ENCODE measurements around the gene APLP2.

The APLP2 gene

GRCh38 chr11:130118636-130119387, 49.1 kb downstream of the APLP2 start:
- DNase-seq (ENCODE audit: low read depth): no peak

GRCh38 chr11:130120045-130120444, 50.4 kb downstream of the APLP2 start:
- no peak for DNase-seq (ENCODE audit: low read depth)

- no peak for DNase-seq (ENCODE audit: low read depth)
Measured at GRCh38 chr11:130121445-130121978, 51.8 kb downstream of the APLP2 start.

GRCh38 chr11:130122141-130122575, 52.5 kb downstream of the APLP2 start:
- peak; percentile 27 for DNase-seq (ENCODE audit: low read depth)

GRCh38 chr11:130123414-130124040, 53.8 kb downstream of the APLP2 start:
- no peak for DNase-seq (ENCODE audit: low read depth)

GRCh38 chr11:130124096-130124495, 54.4 kb downstream of the APLP2 start:
- DNase-seq (ENCODE audit: low read depth): no peak

GRCh38 chr11:130125638-130126037, 55.9 kb downstream of the APLP2 start:
- no peak for DNase-seq (ENCODE audit: low read depth)

GRCh38 chr11:130126516-130126915, 56.8 kb downstream of the APLP2 start:
- no peak for DNase-seq (ENCODE audit: low read depth)

GRCh38 chr11:130127509-130127908, 57.8 kb downstream of the APLP2 start:
- no peak for DNase-seq (ENCODE audit: low read depth)

GRCh38 chr11:130128626-130129025, 58.9 kb downstream of the APLP2 start:
- DNase-seq (ENCODE audit: low read depth): no peak

GRCh38 chr11:130129922-130130321, 60.2 kb downstream of the APLP2 start:
- no peak for DNase-seq (ENCODE audit: low read depth)

GRCh38 chr11:130131961-130132850, 62.5 kb downstream of the APLP2 start:
- DNase-seq (ENCODE audit: low read depth): peak; percentile 21

- no peak for DNase-seq (ENCODE audit: low read depth)
Measured at GRCh38 chr11:130133716-130134115, 64.0 kb downstream of the APLP2 start.

- no peak for DNase-seq (ENCODE audit: low read depth)
Measured at GRCh38 chr11:130136107-130136506, 66.4 kb downstream of the APLP2 start.

- no peak for DNase-seq (ENCODE audit: low read depth)
Measured at GRCh38 chr11:130137999-130138398, 68.3 kb downstream of the APLP2 start.

- DNase-seq (ENCODE audit: low read depth): no peak
Measured at GRCh38 chr11:130139401-130139800, 69.7 kb downstream of the APLP2 start.

- no peak for DNase-seq (ENCODE audit: low read depth)
Measured at GRCh38 chr11:130141561-130142341, 72.1 kb downstream of the APLP2 start.

GRCh38 chr11:130144141-130144540, 74.4 kb downstream of the APLP2 start:
- DNase-seq (ENCODE audit: low read depth): no peak

GRCh38 chr11:130144861-130145281, 75.2 kb downstream of the APLP2 start:
- no peak for DNase-seq (ENCODE audit: low read depth)

GRCh38 chr11:130145311-130145812, 75.7 kb downstream of the APLP2 start:
- no peak for DNase-seq (ENCODE audit: low read depth)
